HG03521 (cell line): Measurements from ENCODE around the gene TSPAN13.
"Not testable (repeated sequence)": the region's sequence is repeated elsewhere in the genome, so short reads cannot be mapped to it uniquely, and the experiment has no call there.

ENCODE experiments used
- ATAC-seq: cut with Tn5 transposase; IDR thresholded peaks from one replicate; pipeline ENCODE4 v1.9.1; 2021; ENCODE audit warnings: mild to moderate bottlenecking, moderate library complexity; ENCODE audit not compliant: unreplicated experiment

Gene TSPAN13

DNA sequence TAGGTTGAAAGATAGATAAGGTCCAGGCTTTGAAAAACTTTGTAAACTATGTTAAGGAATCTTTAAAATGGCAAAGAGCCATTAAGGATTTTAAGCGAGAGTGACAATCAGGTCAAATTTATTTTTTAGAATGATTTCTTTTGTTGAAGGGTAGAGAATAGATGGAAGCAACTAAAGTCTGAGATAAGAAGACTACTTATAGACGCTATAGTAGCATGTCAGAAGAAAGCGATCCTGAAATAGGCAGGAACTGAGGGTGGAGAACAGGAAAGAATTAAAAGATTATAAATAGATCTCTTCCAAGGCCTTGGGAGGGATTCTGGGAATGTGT, 13.0 kb upstream of the TSPAN13 start:
- no peak for ATAC-seq

DNA sequence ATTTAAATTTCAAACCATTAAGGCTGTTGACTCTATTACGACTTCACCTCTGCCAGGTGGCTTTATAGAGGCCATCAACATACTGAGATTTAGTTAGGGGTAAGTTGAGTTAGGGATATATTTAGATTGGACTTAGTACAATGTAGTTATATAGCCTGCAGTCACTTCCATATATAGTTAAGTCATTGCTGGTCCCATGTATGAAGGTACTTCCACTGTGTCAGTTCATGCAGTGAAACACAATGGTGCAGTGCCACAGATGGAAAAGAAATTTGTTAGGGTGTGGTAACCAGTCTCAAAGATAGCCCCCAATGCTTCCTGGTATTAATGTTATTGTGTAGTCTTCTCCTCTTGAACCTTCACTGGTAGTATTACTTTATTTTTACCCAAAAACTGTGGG, 12.6 kb upstream of the TSPAN13 start:
- ATAC-seq = no peak

DNA sequence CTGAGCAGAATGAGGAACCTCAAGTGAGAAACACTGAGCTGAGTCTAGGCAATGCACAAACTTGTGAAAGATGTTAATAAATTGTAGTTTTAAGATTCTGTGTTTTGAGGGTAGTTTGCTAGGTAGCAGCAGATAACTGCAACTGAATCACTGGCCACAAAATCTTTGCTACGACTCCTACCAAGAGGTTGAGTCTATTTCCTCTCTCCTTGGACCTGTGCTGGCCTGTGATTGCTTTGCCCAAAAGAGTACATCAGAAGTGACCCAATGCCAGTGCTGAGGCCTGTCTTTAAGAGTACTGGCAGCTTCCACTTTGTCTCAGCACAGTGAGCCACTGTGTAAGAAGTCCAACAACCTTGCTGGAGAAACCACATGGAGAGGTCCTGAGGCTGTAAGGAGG, 11.9 kb upstream of the TSPAN13 start:
- no peak for ATAC-seq

DNA sequence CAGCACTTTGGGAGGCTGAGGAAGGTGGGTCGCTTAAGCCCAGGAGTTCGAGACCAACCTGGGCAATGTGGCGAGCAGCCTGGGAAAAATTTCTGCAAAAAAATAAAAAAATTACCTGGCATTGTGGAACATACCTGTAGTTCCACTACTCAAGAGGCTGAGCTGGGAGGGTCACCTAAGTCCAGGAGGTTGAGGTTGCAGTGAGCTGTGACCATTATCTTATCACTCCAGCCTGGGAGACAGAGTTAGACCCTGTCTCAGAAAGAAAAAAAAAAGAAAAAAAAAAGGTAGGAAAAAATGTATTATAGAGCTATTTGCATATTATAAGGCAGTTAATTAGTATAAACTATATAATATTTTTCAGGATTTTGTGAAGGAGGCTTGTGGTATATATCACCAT, 11.0 kb upstream of the TSPAN13 start:
- ATAC-seq = no peak

DNA sequence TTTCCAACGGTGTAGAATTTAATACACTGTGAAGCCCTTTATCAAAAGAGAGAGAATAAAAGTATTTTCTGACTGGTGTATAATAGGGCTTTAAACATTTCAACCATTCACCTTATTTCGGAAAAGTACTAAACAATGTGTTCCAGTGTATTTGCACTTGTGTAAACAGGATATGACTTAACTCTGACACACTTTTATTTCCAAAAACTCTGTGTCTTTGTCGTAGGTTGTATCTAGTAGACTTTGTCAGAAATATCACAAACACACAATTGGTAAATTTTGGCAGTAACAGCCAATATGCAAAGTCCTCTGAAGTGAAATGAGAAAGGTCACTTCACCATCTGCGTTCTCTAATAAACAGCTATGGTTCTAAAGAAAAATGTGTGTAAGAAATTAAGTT, 10.3 kb upstream of the TSPAN13 start:
- no peak for ATAC-seq

DNA sequence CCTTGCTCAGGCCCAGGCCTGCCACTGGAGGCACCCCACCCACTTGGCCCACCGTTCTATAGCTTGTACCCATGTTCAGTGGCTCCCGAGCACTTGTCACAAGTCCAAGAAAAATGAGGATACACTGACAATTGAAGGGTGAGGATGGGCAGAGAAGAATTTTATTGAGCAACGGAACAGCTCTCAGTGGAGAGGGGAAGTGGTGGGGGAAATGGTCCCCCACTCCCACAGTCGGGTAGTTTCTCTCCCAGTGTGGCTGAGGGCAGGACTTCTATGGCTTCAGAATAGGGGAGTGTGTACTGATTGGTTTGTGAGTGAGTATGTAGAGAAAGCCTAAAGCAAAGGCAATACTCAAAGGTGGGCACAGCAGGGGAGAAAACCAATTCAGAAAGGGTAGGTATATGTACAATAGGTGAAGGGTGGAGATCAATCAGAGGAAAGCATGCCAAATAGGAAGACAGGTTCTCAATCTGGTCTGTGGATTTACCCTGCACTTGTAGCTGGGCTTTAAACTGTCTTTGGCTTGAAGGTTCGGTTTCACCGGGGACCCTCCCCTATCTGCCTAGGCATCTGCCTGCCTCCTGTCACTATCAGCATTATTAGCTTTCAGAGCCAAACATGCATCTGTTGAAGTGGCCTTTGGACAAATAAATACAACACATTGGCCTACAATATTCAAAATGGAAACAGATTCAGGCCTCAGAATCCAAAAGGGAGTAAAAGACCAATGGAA, 8.9 kb upstream of the TSPAN13 start:
- ATAC-seq = no peak

DNA sequence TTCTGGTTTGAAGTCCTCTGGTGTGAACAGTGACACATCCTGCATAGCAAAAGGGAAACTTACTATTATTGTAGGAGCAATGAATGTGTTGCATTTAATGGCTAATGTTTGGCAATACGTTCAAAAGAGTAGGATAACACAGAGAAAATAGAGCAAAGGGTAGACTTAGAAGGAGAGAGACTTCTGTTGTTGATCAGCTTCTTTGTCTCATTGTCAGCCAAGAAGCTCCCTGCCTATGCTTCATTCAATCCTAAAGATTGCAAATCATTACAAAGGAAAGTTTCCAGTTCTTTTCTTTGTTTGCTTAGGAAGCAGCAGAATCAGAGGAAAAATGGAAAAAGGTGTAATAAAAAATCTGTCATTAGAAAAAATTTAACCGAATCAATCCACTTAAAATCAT, 7.9 kb upstream of the TSPAN13 start:
- no peak for ATAC-seq

DNA sequence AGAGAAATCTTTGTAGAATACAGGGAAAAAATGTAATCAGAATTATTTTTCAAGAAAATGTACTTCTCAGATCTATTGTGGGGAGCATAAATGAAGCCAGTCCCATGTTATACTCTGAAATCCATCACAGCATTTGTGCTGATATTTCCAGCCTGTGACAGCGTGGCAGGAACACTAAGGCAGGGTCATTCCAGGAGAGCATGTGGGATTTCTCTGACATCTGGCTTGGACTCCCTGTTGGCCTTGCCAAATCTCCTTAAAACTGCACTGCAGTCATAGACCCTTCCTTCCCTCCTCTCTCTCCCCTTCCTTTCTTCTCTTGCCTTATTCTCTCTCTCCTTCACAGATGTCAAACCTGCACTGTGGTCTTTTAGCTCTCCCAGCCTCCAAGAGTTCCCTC, 6.5 kb upstream of the TSPAN13 start:
- ATAC-seq = no peak

DNA sequence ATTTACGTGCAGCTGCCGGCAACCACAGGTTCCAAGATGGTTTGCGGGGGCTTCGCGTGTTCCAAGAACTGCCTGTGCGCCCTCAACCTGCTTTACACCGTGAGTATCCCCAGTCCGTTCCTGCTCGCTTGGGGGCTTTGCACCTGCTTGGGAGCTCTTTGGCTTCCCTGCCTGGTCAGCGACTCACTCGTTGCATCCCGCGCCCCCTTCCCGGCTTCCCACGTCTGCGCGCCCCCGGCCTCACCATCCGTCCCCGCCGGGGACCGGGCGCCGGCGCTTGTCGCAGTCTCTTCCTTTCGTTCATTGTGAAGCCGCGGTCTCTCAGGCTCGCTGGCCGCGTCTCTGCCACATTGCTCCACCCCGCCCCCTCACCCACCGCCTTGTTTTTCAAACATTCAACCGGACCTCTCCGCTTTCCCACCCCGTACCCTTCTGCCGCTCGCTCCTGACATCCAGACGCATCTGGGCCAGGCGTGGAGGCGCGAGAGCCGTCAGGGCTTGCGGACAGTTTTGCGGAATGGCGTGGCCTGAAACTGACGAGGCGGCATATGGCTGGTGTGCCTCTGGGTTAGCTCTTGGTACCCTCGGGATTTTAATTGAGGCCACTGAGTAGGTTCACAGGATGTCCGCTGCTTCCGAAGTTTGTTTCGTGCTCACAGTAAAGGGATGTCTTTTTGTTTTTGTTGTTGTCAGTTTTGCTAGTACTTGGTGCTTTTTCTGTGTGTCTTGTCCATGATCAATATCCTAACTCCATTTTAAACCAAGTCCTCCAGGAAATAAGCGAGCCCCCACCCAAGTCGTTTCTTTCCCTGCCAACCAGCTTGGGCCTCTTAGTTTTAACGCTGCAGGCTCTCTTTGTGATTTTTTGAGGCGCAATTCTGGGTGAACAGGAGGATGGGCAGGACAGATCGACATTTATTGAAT, 639 bp downstream of the TSPAN13 start:
- ATAC-seq = peak; percentile 22

DNA sequence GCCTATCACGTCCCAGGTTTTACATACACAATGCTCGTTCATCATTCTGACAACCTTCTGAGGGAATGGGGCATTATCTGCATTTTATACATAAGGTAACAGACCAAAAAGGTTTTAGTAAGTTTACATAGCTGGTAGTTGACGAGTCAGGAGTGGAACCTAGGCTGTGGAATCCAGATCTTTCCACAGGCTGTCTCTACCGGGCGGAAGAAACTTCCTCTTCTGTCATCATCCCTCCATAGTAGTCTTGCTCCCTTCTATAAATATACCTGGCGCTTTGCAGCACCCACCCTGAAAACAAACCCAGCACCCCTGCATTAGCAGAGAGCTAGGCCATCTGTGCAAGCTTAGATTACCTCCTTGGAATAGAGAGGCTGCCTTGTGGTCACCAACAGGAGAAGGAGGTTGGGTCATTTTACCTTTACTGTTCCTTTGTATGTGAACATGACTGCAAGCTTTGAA, 1.3 kb downstream of the TSPAN13 start:
- no peak for ATAC-seq

DNA sequence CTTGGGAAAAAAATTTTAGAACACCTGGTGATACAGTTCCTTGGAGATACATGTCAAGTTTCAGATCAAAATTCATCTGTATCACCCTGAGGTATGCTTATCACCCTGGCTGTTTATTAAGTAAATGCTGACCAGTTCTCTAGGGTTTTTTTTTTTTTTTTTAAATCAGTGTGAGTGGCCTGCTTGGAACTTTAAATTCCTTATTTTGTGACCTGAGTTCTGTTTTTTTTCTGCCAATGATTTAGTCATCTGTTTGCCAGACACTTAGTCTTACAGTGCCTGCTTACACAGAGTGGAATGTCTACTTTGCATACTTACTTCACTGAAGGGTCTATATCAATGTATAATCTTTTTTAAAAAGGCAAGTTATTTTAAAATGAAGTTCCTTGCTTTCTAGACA, 1.8 kb downstream of the TSPAN13 start:
- no peak for ATAC-seq

DNA sequence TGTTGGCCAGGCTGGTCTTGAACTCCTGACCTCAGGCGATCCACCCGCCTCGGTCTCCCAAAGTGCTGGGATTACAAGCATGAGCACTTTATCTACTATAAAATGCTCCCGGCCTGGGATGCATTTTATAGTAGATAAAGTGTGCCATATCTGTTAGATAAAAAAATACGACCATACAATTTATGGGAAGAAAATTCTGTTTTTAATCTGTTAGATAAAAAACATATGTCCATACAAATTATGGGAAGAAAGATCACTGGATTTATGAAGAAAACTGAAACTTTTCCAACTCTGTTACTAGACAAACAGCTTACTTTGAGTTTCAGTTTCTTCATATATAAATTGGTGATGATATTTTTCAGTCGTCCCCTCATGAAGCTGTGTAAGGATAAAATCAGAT, 4.5 kb downstream of the TSPAN13 start:
- ATAC-seq = no peak

DNA sequence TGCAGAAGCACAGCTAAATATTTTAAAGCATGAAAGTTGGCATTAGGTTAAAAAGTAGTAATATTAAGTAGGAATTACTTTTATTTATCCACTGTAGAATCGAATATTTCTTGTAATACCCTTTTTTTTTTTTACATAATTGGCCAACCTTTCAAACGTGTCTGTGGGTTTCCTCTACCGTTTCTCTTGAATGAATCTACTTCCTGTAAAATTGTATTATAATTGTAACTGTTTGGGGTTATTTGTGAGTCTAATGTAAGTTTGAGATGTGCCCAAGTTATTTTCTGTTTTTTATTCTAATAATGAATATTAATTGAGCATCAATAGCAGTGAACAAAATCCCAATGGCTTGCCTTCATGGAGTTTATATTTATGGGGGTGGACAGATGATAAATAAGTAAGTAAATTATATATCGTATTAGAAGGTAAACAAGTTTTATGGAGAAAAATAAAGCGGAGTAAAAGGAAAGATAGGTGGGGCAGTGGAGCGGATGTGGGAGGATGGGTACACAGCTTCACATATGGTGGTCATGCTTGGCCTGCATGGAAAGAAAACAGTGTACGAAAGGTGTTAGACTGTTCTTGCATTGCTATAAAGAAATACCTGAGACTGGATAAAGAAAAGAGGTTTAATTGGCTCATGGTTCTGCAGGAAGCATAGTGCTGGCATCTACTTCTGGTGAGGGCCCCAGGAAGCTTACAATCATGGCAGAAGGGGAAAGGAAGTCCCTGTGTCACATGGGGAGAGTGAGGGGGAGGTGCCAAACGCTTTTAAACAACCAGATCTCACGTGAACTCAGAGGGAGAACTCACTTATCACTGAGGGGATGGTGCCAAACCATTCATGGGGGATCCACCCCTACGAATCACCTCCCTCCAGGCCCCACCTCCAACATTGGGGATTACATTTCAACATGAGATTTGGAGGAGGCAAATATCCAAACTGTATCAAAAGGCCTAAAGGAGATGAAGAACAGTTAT, 5.4 kb downstream of the TSPAN13 start:
- no peak for ATAC-seq

DNA sequence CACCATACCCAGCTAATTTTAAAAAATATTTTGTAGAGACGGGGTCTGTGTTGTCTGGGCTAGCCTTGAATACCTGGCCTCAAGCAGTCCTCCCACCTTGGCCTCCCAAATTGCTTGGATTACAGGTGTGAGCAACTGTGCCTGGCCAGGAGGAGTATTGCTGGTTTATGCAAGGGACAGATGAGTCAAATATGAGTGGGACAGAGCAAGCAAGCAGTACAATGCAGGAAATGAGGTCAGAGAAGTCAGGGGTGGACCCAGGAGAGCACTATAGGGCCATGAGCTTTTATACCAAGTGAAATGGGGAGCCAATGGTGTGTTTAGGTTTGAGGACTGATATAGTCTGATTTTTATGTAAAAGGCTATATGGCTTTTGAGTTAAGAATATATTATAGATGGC, 6.3 kb downstream of the TSPAN13 start:
- no peak for ATAC-seq

DNA sequence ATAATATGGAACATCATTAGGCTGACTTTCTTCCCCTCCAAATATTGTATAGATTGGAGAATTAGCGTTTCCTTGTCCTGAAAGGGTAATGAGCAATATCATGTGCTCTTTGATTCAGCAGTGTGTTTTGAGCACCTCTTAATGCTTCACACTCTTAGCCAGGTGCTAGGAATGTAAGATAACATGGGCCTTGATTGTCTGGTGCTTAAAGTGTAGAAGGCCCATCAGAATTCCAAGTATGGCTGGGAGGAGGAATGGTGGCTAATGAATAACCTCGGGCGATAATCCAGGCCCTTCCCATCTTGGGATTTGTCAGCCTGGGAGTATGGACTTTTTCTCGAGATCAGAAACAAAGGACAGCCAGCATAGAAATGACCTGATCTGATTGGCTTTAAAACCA, 8.6 kb downstream of the TSPAN13 start:
- ATAC-seq = no peak

DNA sequence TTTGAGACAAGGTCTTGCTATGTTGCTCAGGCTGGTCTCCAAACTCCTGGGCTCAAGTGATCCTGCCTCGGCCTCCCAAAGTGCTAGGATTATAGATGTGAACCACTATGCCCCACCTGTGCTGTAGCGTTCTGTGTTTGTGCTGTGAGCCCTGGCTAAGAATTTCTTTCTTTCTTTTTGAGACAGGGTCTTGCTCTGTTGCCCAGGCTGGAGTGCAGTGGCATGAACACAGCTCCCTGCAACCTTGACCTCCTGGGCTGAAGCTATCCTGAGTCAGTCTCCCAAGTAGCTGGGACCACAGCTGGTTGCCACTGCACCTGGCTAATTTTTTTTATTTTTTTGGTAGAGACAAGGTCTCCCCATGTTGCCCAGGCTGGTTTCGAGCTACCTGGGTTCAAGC, 11.4 kb downstream of the TSPAN13 start:
- ATAC-seq = no peak

DNA sequence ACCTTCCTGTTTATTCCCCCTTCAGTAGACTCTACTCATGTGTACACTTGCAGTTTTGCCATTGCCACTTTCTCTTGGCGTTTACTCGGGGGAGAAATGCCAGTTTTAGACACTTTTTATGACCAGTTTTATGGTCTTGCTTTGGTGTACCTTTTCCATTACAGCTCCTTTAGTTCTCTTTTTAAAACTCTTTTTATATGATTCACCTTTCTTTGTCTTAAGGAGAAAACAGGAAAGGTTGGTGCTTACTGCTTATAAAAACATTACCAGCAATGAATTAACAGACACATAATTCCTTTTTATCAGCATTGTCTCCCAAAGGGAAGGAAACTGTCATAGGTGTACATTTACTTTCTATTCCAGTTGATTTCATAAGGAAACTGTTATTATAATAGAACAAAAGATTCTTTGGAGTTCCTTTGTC, 11.9 kb downstream of the TSPAN13 start:
- ATAC-seq = no peak

DNA sequence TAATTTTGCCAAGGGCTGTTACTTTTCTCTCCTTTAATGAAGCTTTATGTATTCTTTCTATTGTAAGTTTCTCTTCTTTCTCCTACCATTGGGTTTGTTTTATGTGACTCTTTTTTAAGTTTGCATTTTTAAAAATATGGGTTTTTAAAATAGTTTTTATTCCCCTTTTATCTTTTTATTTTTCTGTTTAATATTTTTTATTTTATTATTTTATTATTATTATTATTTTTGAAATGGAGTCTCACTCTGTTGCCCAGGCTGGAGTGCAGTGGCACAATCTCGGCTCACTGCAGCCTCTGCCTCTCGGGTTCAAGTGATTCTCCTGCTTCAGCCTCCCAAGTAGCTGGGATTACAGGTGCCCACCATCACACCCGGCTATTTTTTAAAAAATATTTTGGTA, 16.4 kb downstream of the TSPAN13 start:
- ATAC-seq = not testable (repeated sequence)

DNA sequence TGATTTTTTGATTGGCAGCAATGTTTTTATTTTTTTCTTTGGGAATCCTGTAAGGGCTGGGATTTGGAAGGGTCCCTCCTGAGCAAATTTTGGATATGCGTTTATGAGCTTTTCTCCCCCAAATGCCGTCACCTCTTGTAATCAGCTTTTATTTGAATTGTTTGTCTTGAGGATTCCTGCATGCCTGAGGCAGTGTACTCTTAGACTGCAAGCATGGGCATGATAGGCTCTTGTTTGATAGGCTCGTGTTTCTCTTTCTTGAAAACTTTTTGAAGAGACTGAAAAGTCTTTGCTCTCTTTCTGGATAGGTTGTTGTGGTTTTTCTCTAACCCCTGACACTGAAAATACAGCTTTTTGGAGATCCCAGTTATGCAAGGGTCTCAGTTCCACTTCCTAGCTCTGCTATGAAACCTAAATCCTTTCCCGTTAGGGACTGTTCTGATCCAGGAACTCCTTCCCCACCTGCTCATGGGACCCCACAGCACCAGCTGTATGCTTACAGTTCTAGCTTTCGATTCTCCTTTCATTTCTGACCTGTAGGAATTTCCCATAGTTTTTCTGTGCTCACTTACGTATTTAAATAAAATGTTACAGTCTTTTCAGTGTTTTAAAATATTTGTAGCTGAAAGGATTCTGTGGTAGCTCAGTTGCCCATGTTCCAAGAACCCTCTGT, 17.2 kb downstream of the TSPAN13 start:
- no peak for ATAC-seq

DNA sequence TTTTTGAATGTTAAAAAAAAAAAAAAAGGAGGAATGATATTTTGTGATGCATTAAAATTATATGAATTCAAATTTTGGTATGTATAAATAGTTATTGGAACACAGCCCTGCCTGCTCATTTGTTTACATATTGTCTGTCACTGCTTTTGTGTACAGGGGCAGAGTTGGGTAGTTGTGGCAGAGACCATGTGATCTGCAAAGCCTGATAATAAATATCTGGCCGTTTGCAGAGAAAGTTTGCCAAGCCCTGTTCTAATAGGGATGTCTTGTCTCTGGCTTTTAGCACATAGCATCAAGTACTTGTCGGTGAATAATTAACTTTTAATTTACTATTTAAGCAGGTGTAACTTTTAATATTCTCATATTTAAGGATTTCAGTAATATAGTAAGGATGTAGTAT, 19.8 kb downstream of the TSPAN13 start:
- no peak for ATAC-seq

DNA sequence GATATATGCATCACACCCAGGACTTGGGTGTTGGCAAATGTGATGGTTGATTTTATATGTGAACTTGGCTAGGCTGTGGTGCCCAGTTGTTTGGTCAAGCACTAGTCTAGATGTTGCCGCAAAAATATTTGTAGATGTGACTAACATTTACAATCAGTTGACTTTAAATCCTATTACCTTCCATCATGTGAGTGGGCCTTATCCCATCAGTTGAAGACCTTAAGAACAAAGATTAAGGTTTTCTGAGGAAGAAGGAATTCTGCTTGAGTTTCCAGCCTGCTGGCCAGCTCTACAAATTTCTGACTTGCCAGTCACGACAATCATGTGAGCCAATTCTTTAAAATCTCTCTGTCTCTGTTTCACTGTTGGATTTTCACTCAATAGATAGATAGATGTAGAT, 20.3 kb downstream of the TSPAN13 start:
- no peak for ATAC-seq
